ENCODE data around the gene PF4V1.

PF4V1 gene

DNA sequence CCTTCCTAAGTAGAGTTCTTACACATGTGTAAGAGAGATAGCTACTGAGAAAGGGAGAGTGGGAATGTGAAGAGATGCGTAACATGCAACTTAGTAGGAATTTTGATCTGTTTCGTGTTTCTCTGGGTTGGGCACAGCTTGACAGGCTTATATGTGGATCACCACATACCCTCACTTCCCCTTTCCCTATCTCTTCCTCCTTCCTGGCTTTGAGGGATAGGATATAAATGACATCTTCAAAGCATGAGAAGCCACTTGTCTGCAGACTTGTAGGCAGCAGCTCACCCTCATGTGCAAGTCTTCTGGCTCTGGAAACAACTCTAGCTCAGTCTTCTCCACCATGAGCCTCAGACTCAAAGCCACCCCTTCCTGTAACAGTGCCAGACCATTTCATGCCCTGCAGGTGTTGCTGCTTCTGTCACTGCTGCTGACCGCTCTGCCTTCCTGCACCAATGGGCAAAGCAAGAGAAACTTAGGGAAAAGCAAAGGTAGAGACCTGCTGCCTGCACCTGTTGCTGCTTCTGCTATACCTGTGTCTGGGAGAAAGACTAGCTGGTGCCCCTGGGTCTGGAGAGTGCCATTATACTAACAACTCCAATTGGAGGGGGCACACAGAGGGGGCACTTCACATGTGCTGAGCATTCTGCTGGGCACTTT is 5.4 kb upstream of the PF4V1 start:
- no peak for DNase-seq (ENCODE audit: low read depth in 2 of 2)

DNA sequence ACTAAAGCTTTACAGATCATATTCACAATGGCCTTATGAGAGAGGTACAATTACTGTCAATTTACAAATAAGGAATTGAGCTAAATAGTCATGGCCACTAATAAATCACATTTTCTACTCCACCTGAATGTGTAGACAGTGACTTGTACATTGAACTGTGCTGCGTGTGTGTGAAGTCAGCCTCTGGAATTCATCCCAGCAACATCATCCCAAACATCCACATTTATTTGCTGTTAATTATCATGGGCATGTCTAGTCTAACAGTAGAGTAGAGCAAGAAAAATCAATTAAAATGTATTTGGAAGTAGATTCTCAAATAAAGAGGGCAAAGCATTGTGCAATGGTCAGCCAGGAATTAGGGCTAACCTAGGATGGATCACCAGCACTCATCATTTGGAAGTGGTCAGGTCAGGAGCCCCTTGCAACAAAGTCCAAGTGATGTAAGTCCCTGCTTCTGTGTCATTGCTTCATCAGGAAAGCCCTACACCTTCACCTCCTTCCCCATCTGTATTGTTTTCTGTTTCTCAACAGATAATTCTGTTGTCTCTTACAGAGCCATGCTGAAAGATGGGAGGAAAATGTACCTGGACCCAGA is 4.8 kb upstream of the PF4V1 start:
- no peak for DNase-seq (ENCODE audit: low read depth in 2 of 2)

DNA sequence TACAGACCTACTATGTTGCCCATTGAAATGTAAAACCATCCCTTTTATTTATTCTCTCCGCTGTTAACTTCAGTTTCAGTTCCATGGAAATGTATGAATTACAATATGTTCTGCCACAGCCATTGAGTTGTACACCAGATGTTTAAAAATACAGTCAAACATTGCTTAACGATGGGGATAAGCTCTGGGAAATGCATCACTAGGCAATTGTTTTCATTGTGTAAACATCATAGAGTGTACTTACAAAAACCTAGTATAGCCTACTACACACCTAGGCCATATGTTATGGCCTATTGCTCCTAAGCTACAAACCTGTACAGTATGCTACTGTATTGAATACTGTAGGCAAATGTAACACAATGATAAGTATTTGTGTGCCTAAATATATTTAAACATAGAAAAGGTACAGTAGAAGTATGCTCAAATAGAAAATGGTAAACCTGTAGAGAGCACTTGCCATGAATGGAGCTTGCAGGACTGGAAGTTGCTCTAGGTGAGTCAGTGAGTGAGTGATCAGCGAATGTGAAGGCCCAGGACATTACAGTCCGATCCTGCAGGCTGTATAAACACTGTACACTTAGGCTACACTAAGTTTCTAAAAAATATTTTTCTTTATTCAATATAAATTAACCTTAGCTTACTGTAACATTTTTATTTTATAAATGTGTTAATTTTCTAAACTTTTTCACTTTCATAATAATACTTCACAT is 2.7 kb upstream of the PF4V1 start:
- no peak for DNase-seq (ENCODE audit: low read depth in 2 of 2)

DNA sequence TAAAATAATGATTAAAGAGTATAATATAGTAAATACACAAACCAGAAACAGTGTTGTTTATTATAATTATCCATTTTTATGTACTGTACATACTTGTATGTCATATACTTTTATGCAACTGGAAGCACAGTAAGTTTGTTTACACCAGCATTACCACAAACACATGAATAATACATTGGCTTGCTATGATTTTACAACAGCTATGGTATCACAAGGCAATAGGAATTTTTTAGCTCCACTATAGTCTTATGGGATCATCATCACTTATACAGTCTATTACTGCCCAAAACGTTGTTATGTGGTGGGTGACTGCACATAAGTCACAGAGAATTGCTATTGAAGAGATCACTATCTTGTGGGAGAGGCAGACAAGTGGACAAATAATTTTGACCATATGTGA is 1.8 kb upstream of the PF4V1 start:
- no peak for DNase-seq (ENCODE audit: low read depth in 2 of 2)

DNA sequence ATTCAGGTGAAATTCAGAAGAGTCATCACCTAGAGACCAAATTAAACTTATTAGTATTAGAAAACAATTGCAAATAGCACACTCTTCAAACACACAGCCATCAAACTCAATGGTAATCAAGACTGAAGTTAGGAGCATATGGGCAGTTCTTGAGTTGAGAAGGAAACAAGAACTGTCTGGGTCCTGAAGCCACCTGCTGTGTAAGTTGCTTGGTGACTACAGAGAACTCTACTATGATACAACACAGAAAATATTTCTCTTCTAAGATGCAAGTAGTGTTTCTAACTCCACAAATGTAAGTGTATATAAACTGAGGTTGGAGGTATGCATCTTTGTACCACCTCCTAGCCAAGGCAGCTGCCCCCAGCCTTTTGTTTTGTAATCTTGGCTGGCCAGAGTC is 325 bp upstream of the PF4V1 start:
- no peak for DNase-seq (ENCODE audit: low read depth in 2 of 2)

DNA sequence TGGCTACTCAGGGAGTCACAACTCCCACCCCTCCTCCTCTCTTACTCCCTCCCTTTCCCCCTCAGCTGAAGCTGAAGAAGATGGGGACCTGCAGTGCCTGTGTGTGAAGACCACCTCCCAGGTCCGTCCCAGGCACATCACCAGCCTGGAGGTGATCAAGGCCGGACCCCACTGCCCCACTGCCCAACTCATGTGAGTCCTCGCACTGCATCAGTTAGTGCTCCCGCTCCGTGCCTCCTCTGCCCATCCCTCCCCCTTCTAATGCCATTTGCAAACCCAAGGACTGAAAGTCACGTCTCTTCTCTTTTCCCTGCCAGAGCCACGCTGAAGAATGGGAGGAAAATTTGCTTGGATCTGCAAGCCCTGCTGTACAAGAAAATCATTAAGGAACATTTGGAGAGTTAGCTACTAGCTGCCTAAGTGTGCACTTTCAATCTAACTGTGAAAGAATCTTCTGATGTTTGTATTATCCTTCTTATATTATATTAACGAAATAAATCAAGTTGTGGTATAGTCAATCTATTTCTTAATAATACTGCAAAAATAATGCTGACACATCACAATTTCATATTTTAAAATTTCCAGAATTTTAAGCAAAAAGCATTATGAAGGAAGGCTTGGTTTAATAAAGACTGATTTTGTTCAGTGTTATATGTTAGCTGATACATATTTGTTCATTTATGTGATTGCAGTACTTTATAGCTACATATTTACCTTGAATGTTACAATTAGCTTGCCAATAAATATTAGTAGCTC is 800 bp downstream of the PF4V1 start:
- DNase-seq (ENCODE audit: low read depth in 2 of 2): no peak

DNA sequence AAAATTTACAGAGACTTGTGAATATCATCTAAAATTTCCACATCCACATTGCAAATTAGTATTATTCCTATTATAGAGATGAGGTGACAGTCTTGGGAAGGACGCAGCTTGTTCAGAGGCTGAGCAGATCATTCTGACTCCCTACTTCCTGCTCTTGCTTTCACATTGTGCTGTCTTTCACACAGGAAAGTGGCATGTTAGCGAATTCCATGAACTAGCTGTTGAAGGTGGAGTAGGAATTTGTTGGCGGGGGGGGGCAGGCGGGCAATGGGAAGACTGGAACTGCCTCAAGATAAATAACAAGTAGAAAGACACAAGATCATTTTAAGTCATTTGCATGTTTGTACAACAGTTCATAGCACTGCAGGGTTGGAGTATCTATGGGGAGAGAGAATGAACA is 2.3 kb downstream of the PF4V1 start:
- DNase-seq (ENCODE audit: low read depth in 2 of 2): no peak

DNA sequence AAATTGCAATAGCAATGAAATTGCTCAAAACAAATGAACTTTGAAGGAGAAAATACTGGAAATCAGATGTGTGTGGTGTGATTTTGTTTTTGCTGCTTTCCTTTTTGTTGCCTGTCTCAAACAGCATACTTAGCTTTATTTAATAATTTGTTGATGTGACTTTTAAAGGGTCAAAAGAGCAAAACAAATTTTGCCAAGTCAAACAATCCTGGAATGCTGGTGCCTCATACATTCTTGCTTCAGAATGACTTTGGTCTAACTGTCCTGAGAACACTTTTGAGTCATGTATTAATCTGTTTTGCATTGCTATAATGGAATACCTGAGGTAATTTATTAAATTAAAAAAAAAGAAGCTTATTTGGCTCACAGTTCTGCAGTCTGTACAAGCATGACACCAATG is 3.4 kb downstream of the PF4V1 start:
- DNase-seq (ENCODE audit: low read depth in 2 of 2): no peak

DNA sequence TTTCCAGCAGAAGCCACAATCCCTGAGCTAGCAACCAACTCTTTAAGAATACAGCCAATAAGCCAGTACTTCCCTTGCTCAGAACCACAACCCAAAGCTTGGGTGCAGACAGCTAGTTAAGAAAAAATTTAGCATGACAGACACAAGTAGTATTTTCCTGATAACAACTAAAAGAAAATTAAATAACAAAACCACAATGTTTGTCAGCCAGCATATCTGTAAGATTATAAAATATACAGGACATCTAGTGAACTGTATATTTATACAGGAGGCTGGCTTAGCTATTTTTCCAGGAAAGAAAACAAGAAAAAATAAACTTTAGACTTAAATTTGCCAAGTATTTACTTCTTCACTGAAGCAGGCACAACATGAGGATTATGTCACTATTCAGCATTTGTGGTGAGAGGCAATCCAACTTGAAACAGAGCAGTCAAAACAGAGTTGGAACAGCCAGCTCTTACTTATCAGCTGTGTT is 6.6 kb downstream of the PF4V1 start:
- no peak for DNase-seq (ENCODE audit: low read depth in 2 of 2)

DNA sequence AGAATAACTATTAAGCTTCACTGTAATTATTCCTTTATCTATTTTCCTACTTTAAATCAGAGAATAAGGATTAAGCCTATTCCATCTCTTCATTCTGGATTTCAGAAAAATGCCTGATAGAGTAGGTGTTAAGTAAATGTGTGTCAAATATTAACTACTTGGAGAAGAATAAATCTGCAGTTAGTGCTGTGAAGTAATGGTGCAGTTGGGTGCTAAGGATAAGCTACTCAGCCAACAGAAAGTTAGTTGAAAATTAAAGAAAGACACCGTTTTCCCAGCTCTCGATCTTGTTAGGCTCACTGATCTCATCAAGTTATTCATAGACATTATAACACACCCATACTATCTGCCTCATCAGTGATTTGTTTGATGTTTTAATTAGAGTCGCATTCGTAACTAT is 7.1 kb downstream of the PF4V1 start:
- no peak for DNase-seq (ENCODE audit: low read depth in 2 of 2)

DNA sequence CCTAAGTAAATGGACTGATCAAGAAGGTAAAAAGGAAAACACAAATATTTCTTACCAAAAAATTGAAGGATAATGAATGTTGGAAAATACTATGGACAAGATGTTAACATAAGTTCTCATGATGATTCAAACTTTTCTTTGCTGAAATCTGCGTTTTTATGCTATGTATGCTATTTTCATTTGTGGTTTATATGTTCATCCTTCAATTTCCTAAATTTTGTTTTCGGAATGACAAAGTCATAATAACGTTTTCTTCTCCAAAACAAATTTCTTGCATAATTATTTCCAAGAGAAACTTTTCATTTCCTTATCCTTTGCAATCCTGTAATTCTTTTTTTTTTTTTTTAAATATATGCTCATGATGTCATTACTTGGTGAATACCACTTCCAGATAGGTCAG is 7.8 kb downstream of the PF4V1 start:
- no peak for DNase-seq (ENCODE audit: low read depth in 2 of 2)

DNA sequence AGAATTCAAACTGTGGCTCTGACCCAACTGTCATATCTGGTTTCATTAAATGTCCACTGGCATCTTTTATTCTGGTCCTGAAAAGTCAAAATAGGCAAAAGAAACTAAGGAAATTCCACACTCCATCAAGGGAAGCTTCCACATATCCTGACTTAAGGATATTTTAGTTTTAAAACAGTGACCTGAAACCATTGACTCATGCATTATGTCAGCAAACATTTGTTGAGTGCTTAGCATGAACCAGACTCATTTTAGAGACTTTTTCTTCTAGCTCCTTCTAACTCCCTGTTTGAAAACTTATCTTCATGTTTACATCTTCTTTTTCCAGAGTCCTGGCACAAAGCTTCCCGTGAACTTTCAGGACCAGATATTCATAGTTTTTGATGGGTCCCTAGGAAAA is 9.2 kb downstream of the PF4V1 start:
- no peak for DNase-seq (ENCODE audit: low read depth in 2 of 2)

DNA sequence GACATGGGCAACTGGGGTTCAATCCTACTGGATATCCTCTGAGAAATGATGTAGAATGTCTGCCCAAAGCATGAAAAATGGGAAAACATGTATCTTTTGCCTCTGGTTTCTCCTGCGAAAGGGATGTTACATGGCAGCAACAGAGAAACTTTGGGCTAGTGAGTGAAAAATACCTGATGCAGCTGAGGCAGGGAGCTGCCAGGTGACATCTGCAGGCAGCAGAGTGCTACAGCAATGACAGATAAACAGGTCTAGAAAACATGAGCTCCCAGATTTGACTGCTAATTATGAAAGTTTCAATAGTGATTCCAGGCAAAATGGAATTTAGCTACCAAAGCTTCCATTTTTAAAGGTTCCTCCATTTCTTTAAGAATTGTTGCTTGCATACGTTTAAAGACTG is 11.3 kb downstream of the PF4V1 start:
- no peak for DNase-seq (ENCODE audit: low read depth in 2 of 2)

DNA sequence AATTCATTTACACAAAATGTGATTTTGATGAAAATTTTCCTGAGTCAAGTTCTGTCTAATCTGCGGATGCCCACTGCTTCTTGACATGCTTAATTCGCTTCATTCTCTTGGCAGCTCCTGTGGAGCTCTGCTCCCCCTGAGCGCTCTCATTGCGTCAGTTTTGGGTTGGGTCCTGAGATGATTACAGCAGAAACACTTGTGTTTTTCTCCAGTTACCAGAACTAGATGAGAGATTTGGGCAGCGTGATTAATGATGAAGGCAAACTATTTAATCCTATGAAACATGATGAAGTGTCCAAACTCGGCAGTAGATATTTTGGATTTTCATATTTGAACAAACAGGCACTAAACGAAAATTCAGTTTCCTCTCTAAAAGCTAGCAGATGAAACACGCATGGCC is 11.9 kb downstream of the PF4V1 start:
- DNase-seq (ENCODE audit: low read depth in 2 of 2): no peak

DNA sequence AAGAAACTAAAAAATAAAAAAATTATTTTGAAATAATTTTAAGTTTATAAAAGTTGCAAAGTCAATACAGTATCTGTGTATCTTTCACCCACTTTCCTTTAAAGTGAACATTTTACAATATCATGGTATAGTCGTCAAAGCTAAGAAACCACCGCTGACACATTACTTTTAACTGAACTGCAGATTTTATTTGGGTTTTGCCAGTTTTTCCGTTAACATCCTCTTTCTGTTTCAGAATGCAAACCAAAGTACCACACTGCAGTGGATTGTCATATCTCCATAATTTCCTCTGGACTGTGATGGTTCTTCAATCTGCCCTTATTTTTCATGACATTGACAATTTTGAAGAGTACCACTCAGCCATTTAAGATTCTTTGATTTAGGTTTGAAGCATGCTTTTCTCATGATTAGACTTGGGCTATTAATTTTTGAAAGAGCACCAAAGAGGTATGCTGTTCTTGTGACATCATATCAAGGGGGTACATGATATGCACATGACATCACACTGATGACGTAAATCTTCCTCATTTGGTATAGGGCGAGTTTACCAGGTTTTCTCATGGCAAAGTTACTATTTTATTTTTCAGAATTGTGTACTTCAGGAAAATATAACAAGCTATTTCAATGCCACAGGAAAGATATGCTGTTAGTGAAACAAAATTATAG is 12.5 kb downstream of the PF4V1 start:
- DNase-seq (ENCODE audit: low read depth in 2 of 2): no peak

DNA sequence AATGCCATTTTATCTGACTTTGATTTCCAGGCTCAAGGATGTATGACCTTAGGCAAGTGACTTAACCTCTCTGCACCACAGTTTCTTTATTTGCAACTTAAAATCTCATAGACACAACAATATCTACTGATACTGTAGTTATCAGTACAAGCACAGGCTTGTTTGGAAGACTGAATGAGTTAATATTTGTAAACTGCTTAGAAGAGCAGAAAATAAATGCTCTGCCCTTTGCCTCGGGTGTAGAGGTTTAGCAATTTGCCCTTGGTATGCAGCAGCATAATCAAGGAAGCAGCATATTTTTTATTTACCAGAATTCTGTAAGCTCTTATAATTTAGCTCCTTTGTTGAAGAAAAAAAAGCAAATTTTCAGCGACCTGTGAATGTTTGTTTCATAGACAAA is 13.2 kb downstream of the PF4V1 start:
- no peak for DNase-seq (ENCODE audit: low read depth in 2 of 2)

DNA sequence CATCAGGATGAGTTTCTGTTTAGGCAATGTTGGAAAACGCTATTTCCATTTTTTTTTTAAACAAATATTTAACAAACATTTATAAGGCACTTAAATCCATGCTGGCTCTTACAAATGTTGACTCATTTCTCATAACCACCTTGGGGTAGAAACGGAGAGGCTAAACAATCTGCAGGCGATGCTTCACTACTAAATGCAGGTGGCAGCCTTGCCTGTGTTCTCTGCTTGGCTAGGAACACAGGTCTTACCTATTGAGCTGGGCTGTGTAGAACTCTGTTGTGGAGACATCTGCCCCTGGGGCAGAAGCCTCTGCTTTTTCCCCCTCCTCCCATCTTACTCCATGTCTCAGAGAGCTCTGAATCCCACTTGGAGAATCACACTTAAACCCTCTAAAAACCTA is 14.7 kb downstream of the PF4V1 start:
- no peak for DNase-seq (ENCODE audit: low read depth in 2 of 2)

DNA sequence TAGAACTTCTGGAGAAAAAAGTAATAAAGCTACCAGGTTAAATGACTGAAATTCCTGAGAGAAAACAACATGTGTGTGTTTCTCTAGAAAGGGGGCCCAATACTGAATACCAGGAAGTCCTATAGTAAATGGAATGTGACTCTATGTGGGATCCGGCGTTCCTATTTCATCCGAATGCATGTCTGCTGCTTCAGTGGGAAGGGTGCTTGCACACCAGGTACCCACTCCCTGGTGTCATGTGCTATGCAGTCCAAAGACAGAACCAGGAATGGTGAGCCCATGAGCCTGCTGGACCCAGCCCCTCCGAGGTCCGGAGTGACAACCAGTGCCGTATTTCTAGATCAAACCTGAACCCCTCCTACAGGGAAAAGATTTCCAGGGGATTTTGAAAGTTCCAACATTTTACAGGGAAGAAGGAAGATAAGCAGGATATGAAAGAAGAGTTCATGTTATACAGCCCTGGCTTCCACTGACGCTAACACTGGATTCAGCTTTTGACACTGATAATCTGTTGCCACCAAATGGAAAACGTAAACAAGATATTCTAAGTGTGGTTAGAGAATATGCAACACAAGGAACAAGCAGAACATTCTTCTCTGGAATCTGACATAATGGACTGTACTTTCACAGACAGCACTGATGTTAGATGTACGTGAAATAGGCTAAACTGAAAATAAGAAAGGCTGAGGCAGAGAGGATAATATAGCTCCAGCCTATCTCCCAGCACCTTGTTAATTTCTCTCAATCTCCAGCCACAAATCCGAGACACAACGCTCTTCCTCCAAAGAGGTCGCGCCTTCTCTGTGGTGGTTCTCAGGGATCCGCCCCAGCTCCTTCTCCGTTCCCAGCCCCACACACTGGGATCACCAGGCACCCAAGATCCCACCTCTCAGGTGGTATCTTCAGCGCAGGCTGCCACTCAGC is 15.4 kb downstream of the PF4V1 start:
- DNase-seq (ENCODE audit: low read depth in 2 of 2): no peak

DNA sequence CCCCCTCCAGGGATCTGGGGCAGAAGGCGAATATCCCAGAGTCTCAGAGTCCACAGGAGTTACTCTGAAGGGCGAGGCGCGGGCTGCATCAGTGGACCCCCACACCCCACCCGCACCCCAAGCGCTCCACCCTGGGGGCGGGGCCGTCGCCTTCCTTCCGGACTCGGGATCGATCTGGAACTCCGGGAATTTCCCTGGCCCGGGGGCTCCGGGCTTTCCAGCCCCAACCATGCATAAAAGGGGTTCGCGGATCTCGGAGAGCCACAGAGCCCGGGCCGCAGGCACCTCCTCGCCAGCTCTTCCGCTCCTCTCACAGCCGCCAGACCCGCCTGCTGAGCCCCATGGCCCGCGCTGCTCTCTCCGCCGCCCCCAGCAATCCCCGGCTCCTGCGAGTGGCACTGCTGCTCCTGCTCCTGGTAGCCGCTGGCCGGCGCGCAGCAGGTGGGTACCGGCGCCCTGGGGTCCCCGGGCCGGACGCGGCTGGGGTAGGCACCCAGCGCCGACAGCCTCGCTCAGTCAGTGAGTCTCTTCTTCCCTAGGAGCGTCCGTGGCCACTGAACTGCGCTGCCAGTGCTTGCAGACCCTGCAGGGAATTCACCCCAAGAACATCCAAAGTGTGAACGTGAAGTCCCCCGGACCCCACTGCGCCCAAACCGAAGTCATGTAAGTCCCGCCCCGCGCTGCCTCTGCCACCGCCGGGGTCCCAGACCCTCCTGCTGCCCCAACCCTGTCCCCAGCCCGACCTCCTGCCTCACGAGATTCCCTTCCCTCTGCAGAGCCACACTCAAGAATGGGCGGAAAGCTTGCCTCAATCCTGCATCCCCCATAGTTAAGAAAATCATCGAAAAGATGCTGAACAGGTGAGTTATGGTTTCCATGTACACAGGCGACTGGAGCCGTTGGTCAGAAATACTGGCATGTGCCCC is 16.3 kb downstream of the PF4V1 start, which contains the start of gene CXCL1:
Gene CXCL1, plus strand, starts transcription at position 264 of the 926 bp plus-strand sequence. Its CDS starts 78 bp downstream, at position 342.
- DNase-seq (ENCODE audit: low read depth in 2 of 2): no peak

DNA sequence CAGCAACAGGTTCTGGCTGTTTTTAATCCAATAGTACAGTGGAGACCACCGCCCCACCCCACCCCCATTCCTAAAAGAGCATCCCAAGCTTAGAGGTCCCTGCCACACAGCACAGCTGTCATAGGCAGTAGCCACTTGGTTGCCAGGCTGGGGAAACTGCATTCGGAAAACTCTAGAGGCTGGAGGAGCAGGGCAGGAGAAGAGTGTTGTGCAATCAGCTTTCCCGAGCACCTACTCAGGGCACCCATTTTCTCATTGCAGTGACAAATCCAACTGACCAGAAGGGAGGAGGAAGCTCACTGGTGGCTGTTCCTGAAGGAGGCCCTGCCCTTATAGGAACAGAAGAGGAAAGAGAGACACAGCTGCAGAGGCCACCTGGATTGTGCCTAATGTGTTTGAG is 17.2 kb downstream of the PF4V1 start:
- DNase-seq (ENCODE audit: low read depth in 2 of 2): no peak

Measured in stimulated activated CD8-positive, alpha-beta memory T cell treated with anti-CD3 and anti-CD28 coated beads, Interleukin-2, amount 100 ng/mL, for 48 hours (primary cell).